Fibroblast of pulmonary artery (primary cell): ENCODE results near the gene TNFRSF17.
"Not testable (repeated sequence)": the region's sequence is repeated elsewhere in the genome, so short reads cannot be mapped to it uniquely, and the experiment has no call there.

Source experiments
- DNase-seq: peaks from one replicate; pipeline ENCODE4 v3.0.0-alpha.2; 2010; ENCODE audit warnings: low read depth
- H3K4me3 ChIP-seq: replicated peaks from 2 replicates; pipeline ENCODE4 v1.5.1; 2011; ENCODE audit warnings: low read depth, mild to moderate bottlenecking, control low read depth, low read length, moderate library complexity
- TF ChIP-seq, protein P1 (sequence below): IDR thresholded peaks from 2 replicates; pipeline ENCODE4 v1.5.1; 2011; ENCODE audit warnings: mild to moderate bottlenecking, control low read depth, low read length, inconsistent platforms; ENCODE audit errors: missing control alignments

TNFRSF17 gene

DNA sequence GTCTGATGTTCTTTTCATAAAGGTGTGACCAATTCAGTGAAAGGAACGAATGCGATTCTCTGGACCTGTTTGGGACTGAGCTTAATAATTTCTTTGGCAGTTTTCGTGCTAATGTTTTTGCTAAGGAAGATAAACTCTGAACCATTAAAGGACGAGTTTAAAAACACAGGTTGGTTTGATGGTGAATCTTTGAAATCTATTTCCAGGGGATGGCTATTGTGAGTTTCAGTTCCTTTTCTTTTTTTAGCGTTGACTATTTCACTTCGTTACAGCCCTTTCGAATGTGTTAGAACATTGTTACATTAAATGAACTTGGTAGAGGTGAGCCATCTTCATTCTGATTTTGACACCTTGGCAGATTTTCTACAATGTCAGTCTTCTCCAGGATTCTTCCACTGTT, 1.2 kb downstream of the TNFRSF17 start:
- no peak overlapping the region for H3K4me3 ChIP-seq
- no peak for DNase-seq
- TF ChIP-seq, protein P1, sequence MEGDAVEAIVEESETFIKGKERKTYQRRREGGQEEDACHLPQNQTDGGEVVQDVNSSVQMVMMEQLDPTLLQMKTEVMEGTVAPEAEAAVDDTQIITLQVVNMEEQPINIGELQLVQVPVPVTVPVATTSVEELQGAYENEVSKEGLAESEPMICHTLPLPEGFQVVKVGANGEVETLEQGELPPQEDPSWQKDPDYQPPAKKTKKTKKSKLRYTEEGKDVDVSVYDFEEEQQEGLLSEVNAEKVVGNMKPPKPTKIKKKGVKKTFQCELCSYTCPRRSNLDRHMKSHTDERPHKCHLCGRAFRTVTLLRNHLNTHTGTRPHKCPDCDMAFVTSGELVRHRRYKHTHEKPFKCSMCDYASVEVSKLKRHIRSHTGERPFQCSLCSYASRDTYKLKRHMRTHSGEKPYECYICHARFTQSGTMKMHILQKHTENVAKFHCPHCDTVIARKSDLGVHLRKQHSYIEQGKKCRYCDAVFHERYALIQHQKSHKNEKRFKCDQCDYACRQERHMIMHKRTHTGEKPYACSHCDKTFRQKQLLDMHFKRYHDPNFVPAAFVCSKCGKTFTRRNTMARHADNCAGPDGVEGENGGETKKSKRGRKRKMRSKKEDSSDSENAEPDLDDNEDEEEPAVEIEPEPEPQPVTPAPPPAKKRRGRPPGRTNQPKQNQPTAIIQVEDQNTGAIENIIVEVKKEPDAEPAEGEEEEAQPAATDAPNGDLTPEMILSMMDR, result no peak

DNA sequence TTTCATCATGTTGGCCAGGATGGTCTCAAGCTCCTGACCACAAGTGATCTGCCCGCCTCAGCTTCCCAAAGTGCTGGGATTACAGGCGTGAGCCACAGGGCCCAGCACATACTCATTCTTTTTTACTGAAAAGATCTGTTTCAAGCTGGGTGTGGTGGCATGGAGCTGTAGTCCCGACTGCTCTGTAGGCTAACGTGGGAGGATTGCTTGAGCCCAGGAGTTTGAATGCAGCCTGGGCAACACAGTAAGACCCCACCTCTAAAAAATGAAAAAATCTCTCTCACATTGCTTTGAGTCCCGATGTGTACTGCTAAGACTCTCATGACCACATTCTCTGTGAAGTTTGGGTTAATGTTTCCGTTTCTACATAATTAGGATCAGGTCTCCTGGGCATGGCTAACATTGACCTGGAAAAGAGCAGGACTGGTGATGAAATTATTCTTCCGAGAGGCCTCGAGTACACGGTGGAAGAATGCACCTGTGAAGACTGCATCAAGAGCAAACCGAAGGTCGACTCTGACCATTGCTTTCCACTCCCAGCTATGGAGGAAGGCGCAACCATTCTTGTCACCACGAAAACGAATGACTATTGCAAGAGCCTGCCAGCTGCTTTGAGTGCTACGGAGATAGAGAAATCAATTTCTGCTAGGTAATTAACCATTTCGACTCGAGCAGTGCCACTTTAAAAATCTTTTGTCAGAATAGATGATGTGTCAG, 2.3 kb downstream of the TNFRSF17 start:
- DNase-seq, result no peak
- no peak overlapping the region for H3K4me3 ChIP-seq
- TF ChIP-seq, protein P1, result no peak

DNA sequence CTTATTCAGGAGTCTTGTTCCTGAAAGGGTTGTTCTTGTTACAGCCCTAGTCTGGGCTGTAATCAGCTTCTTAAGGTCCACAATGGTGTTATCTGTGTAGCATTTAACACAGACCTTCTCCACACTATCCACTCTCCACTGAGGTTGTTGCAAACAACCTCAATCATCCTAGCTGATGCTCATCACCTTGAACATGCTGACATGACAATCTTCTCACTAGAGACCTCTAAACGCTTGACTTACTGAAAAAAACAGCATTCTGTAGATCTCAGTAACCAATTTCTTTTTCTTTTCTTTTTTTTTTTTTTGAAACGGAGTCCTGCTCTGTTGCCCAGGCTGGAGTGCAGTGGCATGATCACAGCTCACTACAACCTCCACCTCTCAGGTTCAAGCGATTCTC, 3.6 kb downstream of the TNFRSF17 start:
- DNase-seq, result no peak
- TF ChIP-seq, protein P1, result no peak
- H3K4me3 ChIP-seq, result no peak overlapping the region

DNA sequence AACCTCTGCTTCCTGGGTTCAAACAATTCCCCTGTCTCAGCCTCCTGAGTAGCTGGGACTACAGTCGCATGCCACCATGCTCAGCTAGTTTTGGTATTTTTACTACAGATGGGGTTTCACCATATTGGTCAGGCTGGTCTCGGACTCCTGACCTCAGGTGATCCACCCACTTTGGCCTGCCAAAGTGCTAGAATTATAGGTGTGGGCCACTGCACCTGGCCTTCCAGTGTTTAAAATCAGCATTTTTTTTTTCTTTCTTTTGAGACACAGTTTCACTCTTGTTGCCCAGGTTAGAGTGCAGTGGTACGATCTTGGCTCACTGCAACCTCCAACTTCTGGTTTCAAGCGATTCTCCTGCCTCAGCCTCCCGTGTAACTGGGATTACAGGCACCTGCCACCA, 5.3 kb downstream of the TNFRSF17 start:
- H3K4me3 ChIP-seq, DNase-seq: not testable (repeated sequence)

DNA sequence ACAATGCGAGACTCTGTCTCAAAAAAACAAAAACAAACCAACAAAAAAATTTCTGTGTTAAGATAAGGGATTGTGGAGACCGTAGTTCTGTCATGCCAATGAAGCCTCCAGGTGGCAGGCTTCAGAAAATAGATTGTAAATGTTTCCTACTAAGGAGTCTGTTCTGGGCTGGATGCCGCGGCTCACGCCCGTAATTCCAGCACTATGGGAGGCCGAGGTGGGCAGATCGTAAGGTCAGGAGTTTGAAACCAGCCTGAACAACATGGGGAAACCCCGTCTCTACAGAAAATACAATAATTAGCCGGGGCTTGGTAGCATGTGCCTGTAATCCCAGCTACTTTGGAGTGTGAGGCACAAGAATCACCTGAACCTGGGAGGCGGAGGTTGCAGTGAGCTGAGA, 7.1 kb downstream of the TNFRSF17 start:
- H3K4me3 ChIP-seq, result no peak overlapping the region
- DNase-seq, result peak; percentile 40
- TF ChIP-seq, protein P1, result peak; percentile 39

DNA sequence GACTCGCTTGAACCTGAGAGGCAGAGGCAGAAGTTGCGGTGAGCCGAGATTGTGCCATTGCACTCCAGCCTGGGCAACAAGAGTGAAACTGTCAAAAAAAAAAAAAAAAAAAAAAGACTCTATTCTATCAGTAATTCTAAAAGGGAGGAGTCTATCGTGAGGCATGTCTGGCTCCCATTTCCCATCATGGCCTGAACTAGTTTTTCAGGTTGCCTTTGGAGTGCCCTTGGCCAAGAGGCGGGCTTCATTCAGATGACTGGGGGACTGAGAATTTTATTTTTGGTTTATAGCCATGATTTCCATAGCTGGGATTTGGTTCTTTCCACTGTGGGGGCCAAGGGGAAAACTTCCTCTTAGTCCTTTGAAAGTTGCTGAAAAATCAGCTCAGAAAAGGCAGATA, 8.1 kb downstream of the TNFRSF17 start:
- TF ChIP-seq, protein P1, result no peak
- H3K4me3 ChIP-seq, result no peak overlapping the region
- DNase-seq, result no peak

DNA sequence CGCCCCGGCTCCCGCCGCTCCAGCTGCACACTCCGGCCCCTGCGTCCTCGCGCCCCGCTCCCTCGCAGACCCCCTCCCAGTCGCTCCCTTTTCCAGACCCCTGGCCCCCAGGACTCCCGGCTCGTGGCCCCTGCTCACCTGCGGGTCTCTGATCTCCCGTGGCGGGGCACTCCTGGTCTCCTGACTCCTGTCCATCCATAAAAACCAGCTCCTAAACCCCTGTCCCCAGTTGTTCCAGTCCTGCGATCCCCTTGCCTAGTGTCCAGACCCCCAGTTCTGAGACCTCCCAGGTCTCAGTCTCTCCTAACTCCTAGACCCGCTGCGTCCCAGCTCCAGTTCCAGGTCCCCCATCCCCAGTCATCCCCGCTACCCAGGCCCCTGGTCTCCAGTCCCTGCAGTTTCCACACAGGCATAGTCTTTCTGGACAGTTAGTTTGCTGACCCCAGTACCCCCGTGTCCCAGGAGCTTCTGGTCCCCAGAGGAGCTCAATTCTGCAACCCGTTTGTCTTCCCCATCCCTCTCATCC, 11.9 kb downstream of the TNFRSF17 start:
- peak overlapping the region; percentile 95 for H3K4me3 ChIP-seq
- TF ChIP-seq, protein P1, result no peak
- DNase-seq, result no peak
